Stimulated activated CD4-positive, alpha-beta T cell treated with anti-CD3 and anti-CD28 coated beads, Interleukin-1b, Interleukin-23, amount 100 ng/mL, for 48 hours (primary cell): ENCODE results near the gene ACTL7A.
"Not testable (repeated sequence)": the region's sequence is repeated elsewhere in the genome, so short reads cannot be mapped to it uniquely, and the experiment has no call there.

Experiments
- DNase-seq: peaks from one replicate; pipeline ENCODE4 v3.0.0-alpha.2; 2020

ACTL7A gene, protein sequence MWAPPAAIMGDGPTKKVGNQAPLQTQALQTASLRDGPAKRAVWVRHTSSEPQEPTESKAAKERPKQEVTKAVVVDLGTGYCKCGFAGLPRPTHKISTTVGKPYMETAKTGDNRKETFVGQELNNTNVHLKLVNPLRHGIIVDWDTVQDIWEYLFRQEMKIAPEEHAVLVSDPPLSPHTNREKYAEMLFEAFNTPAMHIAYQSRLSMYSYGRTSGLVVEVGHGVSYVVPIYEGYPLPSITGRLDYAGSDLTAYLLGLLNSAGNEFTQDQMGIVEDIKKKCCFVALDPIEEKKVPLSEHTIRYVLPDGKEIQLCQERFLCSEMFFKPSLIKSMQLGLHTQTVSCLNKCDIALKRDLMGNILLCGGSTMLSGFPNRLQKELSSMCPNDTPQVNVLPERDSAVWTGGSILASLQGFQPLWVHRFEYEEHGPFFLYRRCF

DNA sequence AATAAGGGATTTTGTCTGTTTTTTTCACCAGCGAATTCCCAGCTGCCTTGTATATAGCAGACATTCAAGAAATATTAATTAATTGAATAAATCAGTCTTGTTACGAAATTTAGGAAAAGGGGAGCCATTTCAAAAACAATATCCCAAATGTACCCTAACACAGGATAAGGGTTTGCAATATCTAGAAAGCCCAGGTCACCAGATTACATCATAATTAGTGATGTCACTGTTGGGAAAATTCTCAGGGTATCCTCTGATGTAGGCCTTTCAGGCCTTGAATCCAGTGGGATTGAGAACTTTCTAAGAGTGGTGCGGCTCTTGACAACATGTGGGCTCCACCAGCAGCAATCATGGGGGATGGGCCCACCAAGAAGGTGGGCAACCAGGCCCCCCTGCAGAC lies at the start of gene ACTL7A:
Gene ACTL7A, plus strand, starts transcription at position 270 of the 400 bp plus-strand sequence. Its CDS starts 57 bp downstream, at position 327.
- DNase-seq: no peak

DNA sequence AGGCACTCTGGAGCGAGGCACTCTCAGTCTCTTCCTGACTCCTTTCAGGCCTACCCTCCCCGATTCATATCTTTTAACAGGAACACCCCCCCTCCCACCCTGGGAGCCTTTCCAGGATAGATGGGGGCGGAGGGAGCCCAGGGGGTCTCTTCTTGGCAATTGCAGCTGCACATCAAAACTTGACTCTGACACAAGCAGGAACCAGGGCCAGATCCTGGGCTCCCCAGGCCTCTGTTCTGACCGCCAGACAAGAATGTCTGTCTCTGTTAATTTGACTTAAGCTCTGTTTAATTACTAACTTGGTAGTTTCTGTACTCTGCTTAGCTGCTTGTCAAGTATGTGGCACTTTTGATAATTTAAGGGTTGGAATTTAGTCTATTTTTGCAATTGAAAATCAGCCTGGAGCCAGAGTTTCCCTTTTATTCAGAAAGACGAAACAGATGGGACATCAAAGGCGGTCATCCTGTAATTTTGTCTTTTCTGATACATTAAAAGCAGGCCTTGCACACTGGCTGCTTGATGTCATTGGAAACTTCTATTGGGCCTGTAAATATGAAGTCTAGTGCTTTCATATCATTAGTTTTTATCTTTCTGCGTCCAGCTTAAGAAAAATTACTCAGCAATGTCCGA lies 49.6 kb upstream of the ACTL7A start:
- DNase-seq: no peak

DNA sequence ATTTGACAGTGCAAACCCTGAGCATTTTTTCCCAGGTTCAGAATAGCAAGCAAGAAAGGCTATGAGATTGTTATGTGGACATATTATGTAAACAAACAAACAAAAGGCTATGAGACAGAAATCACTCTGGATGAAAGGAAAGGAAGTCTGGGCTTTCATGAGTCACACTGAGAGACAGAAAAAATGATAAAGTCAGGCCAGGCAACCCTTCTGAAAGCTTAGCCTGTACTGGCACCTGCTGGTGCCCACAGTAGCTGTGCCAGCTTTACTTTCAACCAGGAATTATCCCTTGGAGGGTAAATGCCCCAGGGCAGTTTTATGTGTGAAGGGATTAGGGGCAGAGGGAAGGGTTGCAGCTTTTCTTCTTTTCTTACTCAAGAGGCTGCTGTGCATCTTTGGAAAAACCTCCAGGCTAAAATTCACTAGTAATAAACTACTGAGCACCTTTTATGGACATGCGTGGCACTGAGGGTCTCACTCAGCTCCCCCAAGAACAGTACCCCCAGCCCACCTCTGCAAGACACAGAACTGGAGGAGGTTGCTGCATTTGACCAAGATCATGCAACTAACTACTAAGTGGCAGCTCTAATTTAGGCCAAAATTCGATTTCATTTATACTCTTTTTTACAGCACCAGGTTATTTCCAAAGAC lies 48.0 kb upstream of the ACTL7A start:
- DNase-seq: no peak

DNA sequence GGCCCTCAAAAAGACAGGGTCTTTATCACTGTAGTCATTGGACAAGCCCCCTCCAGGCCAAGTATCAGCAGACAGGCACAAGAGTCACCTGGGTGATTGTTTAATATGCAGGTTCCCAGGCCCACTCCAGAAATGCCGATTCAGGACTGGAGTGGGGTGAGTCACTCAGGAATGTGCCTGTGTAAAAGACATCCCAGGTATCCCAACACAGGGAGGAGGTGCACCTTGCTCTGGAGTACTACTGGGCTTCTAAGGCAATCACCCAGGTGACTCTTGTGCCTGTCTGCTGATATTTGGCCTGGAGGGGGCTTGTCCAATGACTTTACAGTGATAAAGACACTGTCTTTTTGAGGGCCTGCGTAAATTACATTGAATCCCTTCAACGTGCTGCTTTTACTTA lies 46.9 kb upstream of the ACTL7A start:
- no peak for DNase-seq

DNA sequence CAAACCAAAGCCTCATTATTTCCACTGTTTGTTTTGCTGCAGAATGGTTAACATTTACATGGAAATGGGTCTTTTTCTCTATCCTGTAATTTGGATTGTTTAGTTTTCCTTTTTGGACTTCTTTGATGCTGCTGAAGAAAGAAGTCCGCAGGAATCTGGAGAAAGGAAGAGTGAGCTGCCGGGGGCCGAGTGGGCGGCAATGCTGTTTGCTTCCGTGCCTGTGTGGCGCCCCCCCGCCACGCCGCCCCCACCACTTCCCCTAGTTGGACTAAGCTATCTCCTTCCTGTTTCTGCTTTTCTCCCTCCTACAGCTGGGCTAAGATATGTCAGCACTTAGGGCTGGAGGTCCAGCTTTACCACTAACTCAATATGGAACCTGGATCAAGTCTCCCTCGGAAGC lies 46.0 kb upstream of the ACTL7A start:
- no peak for DNase-seq

DNA sequence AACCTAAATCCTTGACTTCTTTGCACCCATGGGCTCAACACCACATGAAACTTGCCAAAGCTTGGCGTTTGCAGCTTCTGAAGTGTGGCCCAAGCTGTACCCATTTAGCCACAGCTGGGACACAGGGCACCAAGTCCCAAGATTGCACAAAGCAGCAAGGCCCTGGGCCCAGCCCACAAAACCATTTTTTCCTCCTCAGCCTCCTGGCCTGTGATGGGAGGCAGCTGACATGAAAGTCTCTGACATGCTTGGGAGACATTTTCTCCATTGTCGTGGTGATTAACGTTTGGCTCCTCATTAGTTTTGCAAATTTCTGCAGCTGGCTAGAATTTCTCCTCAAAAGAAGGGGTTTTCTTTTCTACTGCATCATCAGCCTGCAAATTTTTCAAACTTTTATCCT lies 38.2 kb upstream of the ACTL7A start:
- DNase-seq: no peak

DNA sequence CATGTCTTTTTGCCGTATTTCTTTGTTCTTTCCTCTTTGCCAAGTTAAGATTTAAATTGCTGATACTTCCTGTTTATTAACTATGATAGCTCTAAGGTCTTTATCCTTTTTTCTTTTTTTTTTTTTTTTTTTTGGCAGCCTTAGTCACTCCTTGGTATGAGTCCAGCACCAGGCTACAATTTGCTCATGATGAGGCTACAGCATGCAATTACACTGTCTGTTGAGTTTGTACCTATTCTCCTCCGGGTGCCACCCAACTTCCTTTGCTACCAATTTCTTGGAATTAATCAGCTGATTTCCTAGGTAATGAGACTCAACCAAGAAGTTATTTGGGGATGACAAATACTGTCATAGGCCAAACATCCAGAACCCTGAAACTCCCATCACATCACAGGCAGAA lies 31.8 kb upstream of the ACTL7A start:
- no peak for DNase-seq

DNA sequence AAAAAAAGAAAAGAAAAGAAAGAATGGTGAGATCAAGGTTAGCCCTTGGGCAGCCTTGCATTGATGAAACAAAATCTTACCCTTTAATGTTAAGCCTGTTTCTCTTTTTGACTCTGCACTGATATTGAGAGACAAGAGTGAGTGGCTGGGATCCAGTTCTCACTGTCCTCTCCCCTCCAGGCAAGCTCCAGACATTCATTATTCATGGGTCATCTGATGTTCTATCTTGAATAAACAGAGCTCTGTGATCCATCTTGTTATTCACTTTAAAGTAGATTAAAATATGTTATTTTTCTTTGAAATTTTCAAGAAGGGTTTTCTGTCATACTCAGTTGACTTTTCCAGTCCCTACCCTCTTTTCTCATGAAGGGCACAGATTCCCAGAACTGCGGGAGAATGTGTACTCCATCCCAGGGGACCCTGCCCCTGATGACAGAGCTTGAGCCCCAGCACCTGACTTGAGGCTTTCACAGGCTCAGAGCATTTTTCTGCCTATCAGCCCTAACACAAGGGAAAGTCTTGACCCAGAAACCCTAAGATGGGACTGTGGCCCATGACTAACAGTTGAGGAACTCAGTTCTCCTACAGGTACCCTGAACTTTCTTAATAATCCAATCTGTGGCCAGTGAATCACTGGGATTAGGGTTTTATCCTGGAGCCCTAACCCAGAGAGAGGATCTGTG lies 30.4 kb upstream of the ACTL7A start:
- DNase-seq: no peak

DNA sequence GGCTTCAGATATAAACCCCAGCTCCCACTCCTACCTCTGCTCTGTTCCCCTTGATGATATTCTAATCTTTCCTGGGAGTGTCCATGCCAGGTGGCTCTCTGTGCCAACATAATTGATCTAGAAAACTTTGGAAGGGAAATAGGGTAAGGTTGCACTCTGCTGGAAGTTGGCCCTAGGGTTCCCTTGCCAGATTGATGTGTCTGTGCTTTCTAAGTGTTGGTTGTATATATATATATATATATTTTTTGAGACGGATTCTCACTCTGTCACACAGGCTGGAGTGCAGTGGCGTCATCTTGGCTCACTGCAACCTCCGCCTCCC lies 29.9 kb upstream of the ACTL7A start:
- DNase-seq: no peak

DNA sequence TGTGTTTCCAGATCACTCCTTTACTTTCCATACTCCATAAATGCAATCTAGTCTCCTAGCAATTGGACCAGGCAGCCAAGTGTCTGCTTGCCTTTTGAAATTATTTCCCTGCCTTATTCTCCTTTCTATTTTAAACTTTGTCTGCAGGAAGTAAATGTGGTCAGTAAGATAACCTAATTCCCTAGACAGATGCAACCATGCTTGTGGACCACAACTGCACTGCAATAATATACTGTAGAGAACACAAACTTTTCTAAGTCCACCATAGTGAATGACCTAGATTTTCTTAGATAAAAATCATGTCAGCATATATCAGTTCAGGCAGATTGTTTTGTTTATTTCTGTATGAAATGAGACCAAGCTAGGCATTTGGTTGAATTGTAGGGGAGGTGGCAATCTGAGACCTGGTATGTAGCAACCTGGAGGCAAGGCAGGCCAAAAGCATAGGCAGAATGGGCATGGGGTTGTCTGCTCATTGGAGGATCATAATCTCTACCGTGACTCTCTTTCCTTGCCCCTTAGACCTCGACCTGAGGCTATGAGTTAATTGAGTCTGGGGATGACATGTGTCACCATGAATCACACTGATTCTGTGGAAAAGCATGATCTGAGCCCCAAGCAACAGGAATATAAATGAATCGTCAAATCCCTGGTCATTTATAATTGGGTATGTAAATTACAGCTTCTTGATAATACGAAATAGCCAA lies 27.0 kb upstream of the ACTL7A start:
- no peak for DNase-seq

DNA sequence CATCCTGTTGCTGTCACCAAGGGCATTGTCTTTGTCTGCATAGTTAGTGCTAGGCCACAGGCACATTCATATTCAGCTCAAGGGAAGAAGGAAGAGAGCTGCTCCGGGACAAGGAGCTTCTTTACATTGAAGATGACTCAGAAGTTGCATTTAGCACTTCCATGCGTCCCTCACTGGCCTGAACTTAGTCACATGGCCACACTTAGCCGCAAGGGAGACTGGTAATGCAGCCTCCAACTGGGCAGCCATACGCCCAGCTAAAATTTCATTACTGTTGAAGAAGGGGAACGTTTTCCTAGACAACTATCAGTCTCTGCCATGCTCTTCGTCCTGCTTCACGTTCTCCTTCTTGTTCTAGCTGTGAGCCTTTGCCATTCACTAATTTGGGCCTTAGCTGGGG lies 26.2 kb upstream of the ACTL7A start:
- no peak for DNase-seq

DNA sequence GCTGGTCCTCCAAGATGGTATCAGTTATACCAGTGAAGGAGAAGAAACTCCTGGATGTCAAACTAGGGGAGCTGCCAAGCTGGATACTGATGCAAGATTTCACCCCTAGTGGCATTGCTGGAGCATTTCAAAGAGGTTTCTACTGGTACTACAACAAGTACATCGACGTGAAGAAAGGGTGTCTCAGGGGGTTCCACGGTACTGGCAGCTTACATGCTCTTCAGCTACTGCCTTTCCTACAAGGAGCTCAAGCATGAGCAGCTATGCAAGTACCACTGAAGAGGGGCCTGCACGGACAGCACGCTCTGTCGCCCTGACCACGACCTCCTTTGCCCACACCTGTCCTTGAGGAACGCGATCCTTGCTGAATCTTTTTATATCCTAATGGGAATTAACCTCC lies 25.7 kb upstream of the ACTL7A start:
- no peak for DNase-seq

DNA sequence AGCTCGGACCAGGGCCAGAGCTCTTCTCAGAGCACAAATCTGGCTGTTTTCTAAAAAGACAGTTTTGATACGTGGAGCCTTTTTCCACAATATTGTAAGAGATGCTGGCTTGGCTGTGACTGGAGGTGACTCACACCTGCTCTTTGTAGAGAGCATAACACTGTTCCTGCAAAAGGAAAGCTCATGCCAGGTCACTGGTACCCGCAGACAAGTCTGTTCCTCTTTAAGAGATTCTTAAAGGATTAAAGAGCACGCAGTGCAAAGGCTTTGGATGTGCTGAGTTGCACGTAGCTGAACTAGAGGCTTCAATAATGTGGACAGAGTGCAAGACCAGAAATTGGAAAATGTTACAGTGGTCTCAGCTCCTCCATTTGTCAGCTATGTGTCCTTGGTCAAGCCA lies 25.3 kb upstream of the ACTL7A start:
- DNase-seq: no peak

DNA sequence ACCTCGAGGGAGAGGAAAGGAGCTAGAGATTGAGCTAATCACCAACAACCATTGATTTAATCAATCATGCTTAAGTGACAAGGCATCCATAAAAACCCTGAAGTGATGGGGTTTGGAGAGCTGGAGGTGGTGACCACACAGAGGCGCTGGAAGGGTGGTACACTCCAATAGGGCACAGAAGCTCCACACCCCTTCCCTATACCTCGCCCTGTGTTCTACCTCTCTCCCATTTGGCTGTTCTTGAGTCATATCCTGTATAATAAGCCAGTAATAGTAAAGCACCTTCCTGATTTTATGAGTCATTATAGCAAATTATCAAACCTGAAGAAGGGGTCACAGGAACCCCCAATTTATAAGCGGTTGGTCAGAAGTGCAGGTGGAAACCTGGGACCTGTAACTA lies 24.5 kb upstream of the ACTL7A start:
- DNase-seq: no peak

DNA sequence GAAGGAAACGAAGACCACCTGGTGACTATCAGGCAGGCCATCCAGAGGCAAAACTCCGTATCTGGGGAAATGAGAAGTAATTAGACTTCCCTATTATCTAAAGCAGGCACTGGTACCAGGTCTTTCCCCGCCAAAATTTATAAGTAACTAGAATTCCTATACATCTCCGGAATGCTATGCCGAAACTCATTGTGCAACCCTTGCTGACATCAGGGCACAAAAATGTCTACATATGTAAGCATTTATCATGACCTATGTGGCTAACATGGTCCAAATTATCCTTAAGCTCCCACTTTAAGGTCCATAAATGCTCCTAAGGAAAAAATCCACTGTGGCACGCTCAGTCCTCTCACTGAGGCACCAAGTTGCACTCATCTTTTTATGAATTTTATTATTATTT lies 24.0 kb upstream of the ACTL7A start:
- no peak for DNase-seq

DNA sequence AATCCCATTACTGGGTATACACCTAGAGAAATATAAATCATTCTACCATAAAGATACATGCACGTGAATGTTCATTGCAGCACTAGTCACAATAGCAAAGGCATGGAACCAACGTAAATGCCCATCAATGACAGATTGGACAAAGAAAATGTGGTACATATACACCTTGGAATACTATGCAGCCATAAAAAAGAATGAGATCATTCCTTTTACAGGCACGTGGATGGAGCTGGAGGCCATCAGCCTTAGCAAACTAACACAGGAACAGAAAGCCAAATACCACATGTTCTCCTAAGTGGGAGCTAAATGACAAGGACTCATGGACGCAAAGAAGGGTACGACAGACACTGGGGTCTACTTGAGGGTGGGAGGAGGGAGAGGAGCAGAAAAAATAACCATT lies 22.5 kb upstream of the ACTL7A start:
- DNase-seq: not testable (repeated sequence)

DNA sequence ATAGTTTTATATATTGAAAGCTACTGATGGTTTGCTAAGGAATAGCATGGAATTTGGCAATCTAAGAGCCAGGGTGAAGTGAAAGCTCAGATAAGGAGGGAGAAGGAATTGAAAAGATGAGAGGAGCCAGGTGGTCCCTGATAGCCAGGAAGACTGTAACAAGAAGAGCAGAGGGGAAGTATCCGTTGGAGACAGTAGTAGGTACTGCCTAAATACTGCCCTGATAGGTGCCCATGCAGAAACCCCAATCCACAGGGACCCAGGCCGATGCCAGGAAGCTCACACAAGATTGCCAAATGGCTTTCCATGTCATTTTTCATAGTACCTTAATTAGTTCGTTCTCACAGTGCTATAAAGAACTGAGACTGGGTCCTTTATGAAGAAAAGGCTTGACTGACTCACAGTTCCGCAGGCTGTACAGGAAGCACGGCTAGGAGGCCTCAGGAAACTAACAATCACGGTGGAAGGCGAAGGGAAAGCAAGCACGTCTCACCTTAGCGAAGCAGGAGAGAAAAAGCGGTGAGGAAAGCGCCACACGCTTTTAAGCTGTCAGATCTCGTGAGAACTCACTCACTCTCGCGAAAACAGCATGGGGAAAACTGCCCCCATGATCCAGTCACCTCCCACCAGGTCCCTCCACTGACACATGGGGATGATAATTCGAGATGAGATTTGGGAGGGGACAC lies 19.3 kb upstream of the ACTL7A start:
- peak; percentile 22 for DNase-seq

DNA sequence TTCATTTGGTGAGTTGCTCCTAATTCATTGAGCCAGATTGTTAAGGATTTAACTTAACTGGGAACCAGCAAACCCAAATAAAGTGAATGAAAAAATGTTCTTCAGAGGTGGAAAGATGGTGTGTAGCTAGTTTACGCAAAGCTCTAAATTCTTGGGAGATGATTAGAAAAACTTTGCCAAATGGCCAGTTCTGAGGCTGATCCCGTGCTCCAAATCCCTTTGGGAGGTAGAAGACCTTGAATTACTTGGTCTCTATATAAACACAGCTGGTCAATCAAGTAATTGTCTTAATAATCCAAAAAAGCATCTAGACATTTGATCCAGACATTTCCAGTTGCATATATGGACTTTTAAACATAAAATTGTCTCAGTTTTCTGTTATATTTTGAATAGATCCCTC lies 17.7 kb upstream of the ACTL7A start:
- DNase-seq: no peak

DNA sequence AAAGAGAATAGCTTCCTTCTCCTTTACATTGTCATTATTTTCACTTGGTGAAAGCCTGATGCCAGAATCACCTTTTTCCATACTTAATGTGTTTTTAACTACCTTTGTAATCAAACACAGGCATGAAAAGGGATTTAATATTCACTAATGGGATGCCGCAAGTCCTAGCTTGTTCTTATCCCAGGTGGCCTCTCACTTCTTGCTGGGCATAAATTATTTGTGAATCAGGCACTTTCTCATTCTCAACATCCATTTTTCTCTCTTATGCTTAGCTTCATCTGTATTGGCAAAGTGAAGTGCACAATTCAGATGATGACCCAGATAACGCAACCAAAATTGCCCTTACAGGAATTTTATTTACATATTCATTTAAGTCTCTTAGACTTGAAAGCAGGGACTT lies 17.2 kb upstream of the ACTL7A start:
- DNase-seq: no peak

DNA sequence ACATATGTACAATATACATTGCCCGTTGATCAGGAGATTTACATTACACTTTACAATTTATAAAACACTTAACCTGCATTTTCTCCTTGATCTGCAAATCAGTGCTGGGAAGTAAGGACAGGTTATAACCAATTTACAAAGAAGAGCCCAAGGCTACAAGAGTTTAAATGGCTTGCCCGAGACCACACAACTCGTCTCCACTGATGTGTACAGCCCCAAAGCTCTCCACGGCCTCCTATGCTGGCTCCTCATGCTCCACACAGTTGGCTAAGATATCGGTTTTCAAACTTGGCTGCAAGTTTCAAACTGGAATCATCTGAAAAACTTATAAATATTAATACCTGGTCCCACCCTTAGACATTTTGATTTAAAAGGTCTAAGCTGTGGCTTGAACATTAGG lies 16.6 kb upstream of the ACTL7A start:
- no peak for DNase-seq

DNA sequence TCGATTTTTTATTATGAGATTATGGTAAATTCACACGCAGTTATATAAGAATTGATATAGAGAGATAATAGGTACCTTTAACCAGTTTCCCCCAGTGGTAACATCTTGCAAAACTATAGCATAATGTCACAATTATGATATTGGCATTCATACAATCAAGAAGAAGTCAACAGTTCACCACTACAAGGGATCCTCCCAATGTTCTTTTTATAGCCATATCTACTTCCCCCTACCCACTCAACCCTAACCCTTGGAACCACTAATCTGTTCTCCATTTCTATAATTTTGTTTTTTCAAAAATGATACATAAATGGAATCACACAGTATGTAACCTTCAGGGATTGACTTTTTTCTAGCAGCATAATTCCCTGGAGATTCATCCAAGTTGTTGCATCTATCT lies 16.1 kb upstream of the ACTL7A start:
- no peak for DNase-seq

DNA sequence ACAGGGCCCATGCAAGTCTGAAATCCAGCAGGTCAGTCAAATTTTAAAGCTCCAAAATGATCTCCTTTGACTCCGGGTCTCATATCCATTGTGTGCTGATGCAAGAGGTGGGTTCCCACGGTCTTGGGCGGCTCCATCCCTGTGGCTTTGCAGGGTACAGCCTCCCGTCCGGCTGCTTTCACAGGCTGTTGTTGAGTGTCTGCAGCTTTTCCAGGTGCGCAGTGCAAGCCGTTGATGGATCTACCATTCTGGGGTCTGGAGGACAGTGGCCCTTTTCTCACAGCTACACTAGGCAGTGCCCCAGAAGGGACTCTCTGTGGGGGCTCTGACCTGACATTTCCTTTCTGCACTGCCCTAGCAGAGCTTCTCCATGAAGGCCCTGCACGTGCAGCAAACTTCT lies 13.8 kb upstream of the ACTL7A start:
- DNase-seq: not testable (repeated sequence)
